ENCODE results near the gene BRK1. TPM values are rescaled to one million over a fixed set of nuclear protein-coding genes. Genes with fewer than 3 reads are reported as not detected.
"Not testable (repeated sequence)": the region's sequence is repeated elsewhere in the genome, so short reads cannot be mapped to it uniquely, and the experiment has no call there.

BRK1 gene
- total RNA-seq, 1 donor from 2014 or later: 133 TPM

- Histone ChIP-seq H3F3A (ENCODE audit: low read depth) (no peaks in the 10 kb centered on the region), H3K4me2 (no peak overlapping the region), H3K4me1 (no peaks in the 10 kb centered on the region), H3K27ac (no peak overlapping the region), H3K9me3 (ENCODE audit: low read depth) (no peaks in the 10 kb centered on the region), H3K27me3 (no peaks in the 10 kb centered on the region), H3K79me2 (ENCODE audit: low read depth) (no peaks in the 10 kb centered on the region), H3K9ac (no peak overlapping the region), H4K20me1 (ENCODE audit: low read depth) (no peaks in the 10 kb centered on the region), H3K36me3 (peaks cover 8% of the 10 kb centered on the region), H3K4me3 (no peak overlapping the region), H2AFZ (replicated peaks) (no peak overlapping the region)
- Mint-ChIP-seq H3K36me3 (peaks cover 14% of the 10 kb centered on the region), H3K9me3 (no peaks in the 10 kb centered on the region), H3K4me3 (no peak overlapping the region), H3K27ac (no peak overlapping the region), H3K4me1 (peaks cover 2% of the 10 kb centered on the region), H3K27me3 (ENCODE audit: insufficient read depth, low read depth) (peaks cover 2% of the 10 kb centered on the region)
- TF ChIP-seq EZH2phosphoT487 (IDR thresholded peaks at IDR 0.05) (no peak), EZH2 (IDR thresholded peaks at IDR 0.05) (no peak)
- TF ChIP-seq, protein P1, sequence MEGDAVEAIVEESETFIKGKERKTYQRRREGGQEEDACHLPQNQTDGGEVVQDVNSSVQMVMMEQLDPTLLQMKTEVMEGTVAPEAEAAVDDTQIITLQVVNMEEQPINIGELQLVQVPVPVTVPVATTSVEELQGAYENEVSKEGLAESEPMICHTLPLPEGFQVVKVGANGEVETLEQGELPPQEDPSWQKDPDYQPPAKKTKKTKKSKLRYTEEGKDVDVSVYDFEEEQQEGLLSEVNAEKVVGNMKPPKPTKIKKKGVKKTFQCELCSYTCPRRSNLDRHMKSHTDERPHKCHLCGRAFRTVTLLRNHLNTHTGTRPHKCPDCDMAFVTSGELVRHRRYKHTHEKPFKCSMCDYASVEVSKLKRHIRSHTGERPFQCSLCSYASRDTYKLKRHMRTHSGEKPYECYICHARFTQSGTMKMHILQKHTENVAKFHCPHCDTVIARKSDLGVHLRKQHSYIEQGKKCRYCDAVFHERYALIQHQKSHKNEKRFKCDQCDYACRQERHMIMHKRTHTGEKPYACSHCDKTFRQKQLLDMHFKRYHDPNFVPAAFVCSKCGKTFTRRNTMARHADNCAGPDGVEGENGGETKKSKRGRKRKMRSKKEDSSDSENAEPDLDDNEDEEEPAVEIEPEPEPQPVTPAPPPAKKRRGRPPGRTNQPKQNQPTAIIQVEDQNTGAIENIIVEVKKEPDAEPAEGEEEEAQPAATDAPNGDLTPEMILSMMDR (IDR thresholded peaks at IDR 0.05): no peak
- no peak for DNase-seq (ENCODE audit: low spot score)
Measured at GRCh38 chr3:10155658-10156057, 40.2 kb downstream of the BRK1 start.

- Histone ChIP-seq H3K4me3 (no peak overlapping the region), H3K27me3 (no peaks in the 10 kb centered on the region), H3K36me3 (no peaks in the 10 kb centered on the region), H4K20me1 (ENCODE audit: low read depth) (no peaks in the 10 kb centered on the region), H3K27ac (no peak overlapping the region), H3F3A (ENCODE audit: low read depth) (no peaks in the 10 kb centered on the region), H3K79me2 (ENCODE audit: low read depth) (no peaks in the 10 kb centered on the region), H3K4me2 (no peak overlapping the region), H3K4me1 (no peaks in the 10 kb centered on the region), H3K9me3 (ENCODE audit: low read depth) (no peaks in the 10 kb centered on the region), H2AFZ (replicated peaks) (no peak overlapping the region), H3K9ac (no peak overlapping the region)
- Mint-ChIP-seq H3K9me3 (no peaks in the 10 kb centered on the region), H3K27ac (no peak overlapping the region), H3K36me3 (peaks cover 7% of the 10 kb centered on the region), H3K4me1 (peaks cover 3% of the 10 kb centered on the region), H3K4me3 (no peak overlapping the region), H3K27me3 (ENCODE audit: insufficient read depth, low read depth) (peaks cover 2% of the 10 kb centered on the region)
- TF ChIP-seq, protein P1 (IDR thresholded peaks at IDR 0.05): no peak
- no peak for TF ChIP-seq EZH2 (IDR thresholded peaks at IDR 0.05)
- no peak for TF ChIP-seq EZH2phosphoT487 (IDR thresholded peaks at IDR 0.05)
- no peak for DNase-seq (ENCODE audit: low spot score)
Measured at GRCh38 chr3:10157031-10157430, 41.6 kb downstream of the BRK1 start.

DNA sequence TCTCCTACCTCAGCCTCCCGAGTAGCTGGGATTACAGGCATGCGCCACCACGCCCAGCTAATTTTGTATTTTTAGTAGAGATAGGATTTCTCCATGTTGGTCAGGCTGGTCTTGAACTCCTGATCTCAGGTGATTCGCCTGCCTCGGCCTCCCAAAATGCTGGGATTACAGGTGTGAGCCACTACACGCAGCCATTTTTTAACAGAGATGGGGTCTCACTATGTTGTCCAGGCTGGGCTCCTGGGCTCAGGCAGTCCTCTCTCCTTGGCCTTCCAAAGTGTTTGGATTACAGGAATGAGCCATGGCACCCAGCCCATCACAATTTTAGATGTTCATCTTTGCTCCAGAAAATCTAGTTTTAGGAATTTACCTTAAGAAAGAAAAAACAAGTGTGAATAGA is 43.1 kb downstream of the BRK1 start:
- not testable (repeated sequence) for H3K9me3 Mint-ChIP-seq; H3K4me3 Mint-ChIP-seq; H3K36me3 ChIP-seq; H3K4me1 ChIP-seq; H3K27ac Mint-ChIP-seq; H3K27ac ChIP-seq; H3K36me3 Mint-ChIP-seq; H3K4me3 ChIP-seq; H3K4me2 ChIP-seq; H3K4me1 Mint-ChIP-seq; H3K27me3 Mint-ChIP-seq (ENCODE audit: insufficient read depth, low read depth); H3K27me3 ChIP-seq; H3K9ac ChIP-seq; H3F3A ChIP-seq (ENCODE audit: low read depth); H3K79me2 ChIP-seq (ENCODE audit: low read depth); H4K20me1 ChIP-seq (ENCODE audit: low read depth); H2AFZ ChIP-seq (replicated peaks); DNase-seq (ENCODE audit: low spot score); H3K9me3 ChIP-seq (ENCODE audit: low read depth)

GRCh38 chr3:10160346-10160745 is 44.9 kb downstream of the BRK1 start:
- Histone ChIP-seq H3K27me3 (peaks cover 20% of the 10 kb centered on the region), H3F3A (ENCODE audit: low read depth) (no peaks in the 10 kb centered on the region), H3K9ac (no peak overlapping the region), H3K36me3 (no peaks in the 10 kb centered on the region), H3K4me1 (no peaks in the 10 kb centered on the region), H3K9me3 (ENCODE audit: low read depth) (no peaks in the 10 kb centered on the region), H3K4me3 (no peak overlapping the region), H4K20me1 (ENCODE audit: low read depth) (no peaks in the 10 kb centered on the region), H3K27ac (no peak overlapping the region), H2AFZ (replicated peaks) (no peak overlapping the region), H3K79me2 (ENCODE audit: low read depth) (no peaks in the 10 kb centered on the region), H3K4me2 (no peak overlapping the region)
- TF ChIP-seq EZH2 (IDR thresholded peaks at IDR 0.05): no peak
- TF ChIP-seq EZH2phosphoT487 (IDR thresholded peaks at IDR 0.05): no peak
- TF ChIP-seq, protein P1 (IDR thresholded peaks at IDR 0.05): no peak
- peaks cover 3% of the 10 kb centered on the region for H3K4me1 Mint-ChIP-seq
- H3K4me3 Mint-ChIP-seq: no peak overlapping the region
- H3K27me3 Mint-ChIP-seq (ENCODE audit: insufficient read depth, low read depth): peaks cover 6% of the 10 kb centered on the region
- H3K36me3 Mint-ChIP-seq: no peaks in the 10 kb centered on the region
- H3K9me3 Mint-ChIP-seq: no peaks in the 10 kb centered on the region
- H3K27ac Mint-ChIP-seq: no peak overlapping the region
- no peak for DNase-seq (ENCODE audit: low spot score)

Data from neural progenitor cell (in vitro differentiated cells).